ENCODE results near the gene BLOC1S2.

DNA sequence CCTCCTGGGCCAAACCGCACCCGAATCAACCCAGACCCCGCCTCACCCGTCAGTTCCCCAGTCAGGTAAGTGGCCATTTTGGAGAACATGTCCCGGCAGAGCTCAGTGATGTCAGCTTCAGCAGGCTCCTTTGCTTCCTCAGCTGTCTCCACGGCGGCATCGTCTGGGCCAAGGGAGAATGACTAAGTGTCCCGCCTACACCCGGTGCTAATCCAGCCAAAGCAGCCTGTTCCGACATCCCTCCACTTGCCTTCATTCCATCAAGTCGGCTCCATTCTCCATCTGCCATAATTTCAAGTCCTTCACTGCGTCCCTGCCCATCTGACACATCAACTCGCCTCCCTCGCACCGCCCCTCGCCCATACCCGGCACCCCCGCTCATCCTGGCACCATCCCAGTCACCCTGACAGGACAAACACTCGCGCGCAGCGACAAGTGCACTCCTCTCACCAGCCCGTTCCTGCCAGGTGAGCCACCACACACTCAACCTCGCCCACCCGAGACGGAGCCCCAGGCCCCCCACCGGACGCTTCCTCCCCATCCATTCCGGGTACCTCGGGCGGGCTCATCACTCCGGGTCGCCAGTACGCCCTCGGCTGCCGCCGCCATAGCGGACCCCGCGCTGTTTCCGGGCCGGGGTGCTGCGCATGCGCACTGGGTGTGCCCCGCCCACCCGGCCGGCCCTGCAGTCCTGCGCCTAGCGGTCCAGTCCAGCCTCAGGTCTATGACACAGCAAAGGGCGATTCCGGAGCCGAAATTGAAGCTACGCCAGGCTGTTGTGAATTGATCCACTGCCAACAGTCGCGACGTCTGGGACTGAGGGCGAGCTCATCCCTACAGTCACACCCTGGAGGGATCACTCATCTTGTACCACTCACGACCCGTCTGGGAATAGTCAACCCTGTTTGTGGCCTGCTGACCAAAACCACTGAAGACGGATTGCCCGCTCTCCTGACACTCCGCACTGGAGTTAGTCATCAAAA is at the start of gene BLOC1S2:
- TF ChIP-seq, protein P1, sequence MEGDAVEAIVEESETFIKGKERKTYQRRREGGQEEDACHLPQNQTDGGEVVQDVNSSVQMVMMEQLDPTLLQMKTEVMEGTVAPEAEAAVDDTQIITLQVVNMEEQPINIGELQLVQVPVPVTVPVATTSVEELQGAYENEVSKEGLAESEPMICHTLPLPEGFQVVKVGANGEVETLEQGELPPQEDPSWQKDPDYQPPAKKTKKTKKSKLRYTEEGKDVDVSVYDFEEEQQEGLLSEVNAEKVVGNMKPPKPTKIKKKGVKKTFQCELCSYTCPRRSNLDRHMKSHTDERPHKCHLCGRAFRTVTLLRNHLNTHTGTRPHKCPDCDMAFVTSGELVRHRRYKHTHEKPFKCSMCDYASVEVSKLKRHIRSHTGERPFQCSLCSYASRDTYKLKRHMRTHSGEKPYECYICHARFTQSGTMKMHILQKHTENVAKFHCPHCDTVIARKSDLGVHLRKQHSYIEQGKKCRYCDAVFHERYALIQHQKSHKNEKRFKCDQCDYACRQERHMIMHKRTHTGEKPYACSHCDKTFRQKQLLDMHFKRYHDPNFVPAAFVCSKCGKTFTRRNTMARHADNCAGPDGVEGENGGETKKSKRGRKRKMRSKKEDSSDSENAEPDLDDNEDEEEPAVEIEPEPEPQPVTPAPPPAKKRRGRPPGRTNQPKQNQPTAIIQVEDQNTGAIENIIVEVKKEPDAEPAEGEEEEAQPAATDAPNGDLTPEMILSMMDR (IDR thresholded peaks at IDR 0.05; ENCODE audit: insufficient read depth, low read depth, low read length), result no peak
- no peak for TF ChIP-seq EZH2 (IDR thresholded peaks at IDR 0.05; ENCODE audit: insufficient read depth, low read length)

Data from astrocyte (in vitro differentiated cells and primary cell).